IPS DF 4.7 (cell line): ENCODE data around the gene RNF213.
"Not testable (repeated sequence)": the region's sequence is repeated elsewhere in the genome, so short reads cannot be mapped to it uniquely, and the experiment has no call there.

ENCODE experiments used
- DNase-seq: peaks from one replicate; pipeline ENCODE4 v3.0.0-alpha.2; 2013; ENCODE audit warnings: low spot score; ENCODE audit errors: extremely low read depth

The RNF213 gene

GRCh38 chr17:80268427-80268826 lies 7.8 kb downstream of the RNF213 start:
- no peak for DNase-seq

GRCh38 chr17:80269405-80269807 lies 8.8 kb downstream of the RNF213 start:
- no peak for DNase-seq

DNA sequence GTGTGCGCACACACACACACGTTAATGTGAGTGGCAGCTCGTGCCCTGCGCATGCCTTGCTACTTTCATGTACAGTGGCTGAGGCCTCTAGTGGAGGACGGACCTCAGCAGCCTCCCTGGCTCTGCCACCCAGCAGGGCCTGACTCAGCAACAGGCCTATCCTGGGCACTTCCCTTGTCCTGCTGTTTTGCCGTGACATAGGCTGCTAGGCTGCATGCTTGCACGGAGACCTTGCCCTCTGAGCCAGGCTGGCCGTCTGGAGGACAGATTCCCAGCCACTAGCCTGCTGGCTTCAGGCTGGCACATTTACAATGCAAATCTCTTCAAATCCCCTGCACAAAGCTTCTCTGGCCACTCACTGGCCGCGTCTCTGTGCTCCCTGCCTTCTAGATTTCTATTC lies 9.5 kb downstream of the RNF213 start:
- no peak for DNase-seq

GRCh38 chr17:80270836-80271235 lies 10.2 kb downstream of the RNF213 start:
- DNase-seq: no peak

GRCh38 chr17:80272366-80272765 lies 11.7 kb downstream of the RNF213 start:
- DNase-seq: no peak

GRCh38 chr17:80274331-80274730 lies 13.7 kb downstream of the RNF213 start:
- DNase-seq: no peak

DNA sequence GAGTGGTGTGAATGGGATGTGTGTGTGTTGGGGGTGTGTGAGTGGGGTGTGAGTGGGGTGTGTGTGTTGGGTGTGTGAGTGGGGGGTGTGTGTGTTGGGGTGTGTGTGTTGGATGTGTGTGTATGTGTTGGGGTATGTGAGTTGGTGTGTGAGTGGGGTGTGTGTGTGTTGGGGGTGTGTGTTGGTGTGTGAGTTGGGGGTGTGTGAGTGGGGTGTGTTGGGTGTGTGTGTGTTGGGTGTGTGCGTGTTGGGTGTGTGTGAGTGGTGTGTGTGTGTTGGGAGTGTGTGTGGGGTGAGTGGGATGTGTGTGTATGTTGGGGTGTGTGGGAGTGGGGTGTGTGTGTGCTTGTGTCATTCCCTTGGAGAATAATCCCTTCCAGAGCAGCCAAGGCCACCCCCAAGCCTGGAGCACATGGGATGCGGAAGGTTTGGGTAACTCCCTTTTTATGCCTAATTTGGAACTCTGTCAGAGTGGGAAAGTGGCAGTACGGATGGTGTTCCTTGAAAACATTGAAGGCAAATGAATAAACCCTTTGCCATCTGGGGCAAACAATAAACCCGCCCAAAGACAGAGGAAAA lies 14.3 kb downstream of the RNF213 start:
- no peak for DNase-seq

GRCh38 chr17:80275857-80276256 lies 15.2 kb downstream of the RNF213 start:
- DNase-seq: not testable (repeated sequence)

DNA sequence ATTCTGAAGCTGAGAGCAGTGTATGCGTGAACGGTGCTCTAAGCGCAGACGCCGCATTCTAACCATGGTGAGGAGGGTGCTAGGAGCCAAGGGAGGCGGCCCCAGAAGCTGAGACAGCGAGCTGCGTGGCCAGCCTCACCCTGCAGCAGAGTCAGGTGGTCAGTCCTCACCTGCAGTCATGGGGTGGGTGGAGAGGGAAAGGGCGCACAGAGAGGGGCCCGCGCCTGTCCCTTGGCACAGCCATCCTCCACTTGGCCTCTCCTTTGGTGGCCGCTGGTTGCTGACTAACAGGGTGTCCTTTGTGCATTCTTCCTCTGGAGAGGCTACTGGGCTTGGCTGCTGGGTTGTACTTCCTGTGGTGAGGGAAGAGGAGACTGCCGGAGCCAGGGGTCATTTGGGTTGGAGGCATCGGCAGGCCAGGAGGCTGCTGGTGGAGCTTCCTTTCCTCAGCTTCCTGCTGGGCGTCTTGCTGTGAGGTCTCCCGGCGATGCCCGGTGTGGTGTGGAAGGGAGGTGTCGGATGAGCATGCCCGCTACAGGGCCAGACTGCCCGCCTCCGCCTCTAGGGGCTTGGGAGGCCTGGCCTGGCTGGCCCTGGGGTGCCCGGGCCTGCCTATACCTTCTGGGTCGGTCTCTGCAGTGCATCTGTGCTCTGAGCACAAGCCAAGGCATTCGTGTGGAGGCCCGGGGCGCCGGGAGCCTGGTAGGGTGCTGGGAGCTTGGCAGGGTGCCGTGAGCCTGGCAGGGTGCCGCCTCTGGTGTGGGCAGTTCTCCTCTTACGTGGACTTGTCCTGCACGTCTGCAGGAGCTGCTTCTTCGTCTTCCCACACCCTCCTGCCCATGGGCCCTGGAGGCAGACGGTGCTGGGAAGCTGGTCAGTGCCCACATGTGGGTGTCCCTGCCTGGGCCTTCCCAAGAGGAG lies 17.4 kb downstream of the RNF213 start:
- DNase-seq: no peak

- DNase-seq: no peak
Observed at GRCh38 chr17:80279895-80280294, 19.2 kb downstream of the RNF213 start.

GRCh38 chr17:80281516-80281915 lies 20.9 kb downstream of the RNF213 start:
- DNase-seq: no peak

GRCh38 chr17:80283116-80283852 lies 22.6 kb downstream of the RNF213 start:
- DNase-seq: no peak

- DNase-seq: no peak
Observed at GRCh38 chr17:80284631-80285030, 24.0 kb downstream of the RNF213 start.

GRCh38 chr17:80285237-80285920 lies 24.7 kb downstream of the RNF213 start:
- no peak for DNase-seq

DNA sequence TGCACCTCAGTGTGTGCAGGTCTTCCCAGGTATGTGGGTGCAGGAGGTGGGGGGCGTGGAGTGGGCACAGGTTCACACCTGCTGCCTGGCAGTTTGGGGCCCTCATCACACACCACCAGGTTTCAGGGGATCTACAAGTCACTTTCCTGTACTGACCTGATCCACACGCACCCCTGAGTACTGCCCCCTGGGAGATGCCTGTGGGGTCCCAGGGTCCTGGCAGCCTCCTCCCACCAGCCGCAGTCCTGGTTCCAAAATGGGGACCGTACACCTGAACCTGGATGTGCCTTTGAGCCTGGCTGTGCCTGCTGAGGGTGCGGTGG lies 25.9 kb downstream of the RNF213 start:
- DNase-seq: no peak

- no peak for DNase-seq
Observed at GRCh38 chr17:80287038-80287437, 26.4 kb downstream of the RNF213 start.

GRCh38 chr17:80287806-80288567 lies 27.3 kb downstream of the RNF213 start:
- no peak for DNase-seq

DNA sequence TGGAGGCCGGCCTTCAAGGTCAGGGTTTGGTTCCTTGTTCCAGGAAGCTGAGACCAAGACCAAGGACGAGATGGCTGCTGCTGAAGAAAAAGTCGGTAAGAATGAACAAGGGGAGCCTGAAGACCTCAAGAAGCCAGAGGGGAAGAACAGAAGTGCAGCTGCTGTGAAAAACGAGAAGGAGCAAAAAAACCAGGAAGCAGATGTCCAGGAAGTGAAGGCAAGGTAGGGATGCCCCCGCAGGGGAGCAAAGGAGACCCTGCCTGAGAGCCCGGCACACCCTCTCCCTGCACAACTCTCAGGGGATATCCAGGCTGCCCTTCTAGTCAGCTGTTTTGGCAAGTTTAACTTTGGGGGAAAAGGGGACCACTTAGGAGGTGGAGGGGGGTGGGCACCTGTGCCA lies 29.0 kb downstream of the RNF213 start:
- no peak for DNase-seq

DNA sequence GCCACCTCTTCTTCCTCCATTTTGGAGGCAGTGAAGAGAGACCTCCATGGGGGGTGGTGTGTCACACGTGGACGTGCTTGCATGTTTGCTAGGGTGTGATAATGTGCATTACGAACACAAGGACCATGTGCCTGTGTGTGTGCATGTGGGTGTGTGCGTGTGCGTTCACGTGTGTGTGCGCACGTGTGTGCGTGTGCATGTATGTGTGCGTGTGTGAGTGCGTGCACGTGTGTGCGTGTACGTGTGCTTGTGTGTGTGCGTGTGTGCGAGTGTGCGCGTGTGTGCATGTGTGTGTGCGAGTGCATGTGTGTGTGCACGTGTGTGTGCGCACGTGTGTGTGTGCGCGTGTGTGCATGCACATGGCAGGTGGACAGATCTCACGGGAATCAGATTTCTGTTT lies 29.5 kb downstream of the RNF213 start:
- no peak for DNase-seq

DNA sequence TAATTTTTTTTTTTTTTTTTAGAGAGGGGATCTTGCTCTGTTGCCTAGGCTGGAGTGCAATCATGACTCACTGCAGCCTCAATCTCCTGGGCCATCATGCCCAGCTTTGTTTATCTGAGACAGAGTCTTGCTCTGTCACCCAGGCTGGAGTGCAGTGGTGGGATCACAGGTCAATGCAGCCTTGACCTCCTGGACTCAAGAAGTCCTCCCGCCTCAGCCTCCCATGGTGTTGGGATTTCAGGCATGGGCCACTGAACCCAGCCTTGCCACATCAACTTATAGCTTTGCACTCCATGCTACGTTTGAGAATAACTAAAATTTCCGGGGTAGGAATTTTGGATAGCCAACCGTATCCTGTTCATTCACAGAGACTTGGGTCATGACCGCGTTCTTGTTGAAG lies 30.6 kb downstream of the RNF213 start:
- no peak for DNase-seq
